Coronary artery (tissue), 2 donors: ENCODE data around the gene FGF7.
A peak's percentile ranks its signal among the peaks of the same experiment; 100 is the strongest.

Experiments
- DNase-seq: peaks from one replicate; pipeline ENCODE4 v3.0.0-alpha.2; 2017; ENCODE audit warnings: low spot score
- H3K27ac ChIP-seq, 2 donors: fragments of 200-600 bp; sonication (generic); one replicate each; pipeline ENCODE4 v1.5.1; 2016 to 2019
- H3K4me3 ChIP-seq: fragments of 200-600 bp; sonication (generic); 2 replicates; pipeline ENCODE4 v1.5.1; 2016; ENCODE audit warnings: mild to moderate bottlenecking, moderate library complexity
- CTCF ChIP-seq: fragments of 200-600 bp; sonication (generic); IDR thresholded peaks from one replicate; pipeline ENCODE4 v1.5.1; 2019; ENCODE audit warnings: antibody characterized with exemption

FGF7 gene

GRCh38 chr15:49406352-49407118, 16.5 kb upstream of the FGF7 start:
- DNase-seq: no peak
- H3K27ac ChIP-seq: no peak overlapping the region
- TF ChIP-seq CTCF: no peak
- no peak overlapping the region for H3K4me3 ChIP-seq

- TF ChIP-seq CTCF: no peak
- DNase-seq: no peak
Measured at GRCh38 chr15:49410641-49411040, 12.4 kb upstream of the FGF7 start.

GRCh38 chr15:49412797-49413196, 10.2 kb upstream of the FGF7 start:
- TF ChIP-seq CTCF: no peak
- no peak for DNase-seq
- Histone ChIP-seq H3K27ac (no peak overlapping the region), H3K4me3 (no peak overlapping the region)

More at GRCh38 chr15:49410641-49411040, 12.4 kb upstream of the FGF7 start:
- H3K4me3 ChIP-seq: no peak overlapping the region
- no peak overlapping the region for H3K27ac ChIP-seq

- TF ChIP-seq CTCF: no peak
Measured at GRCh38 chr15:49415149-49415548, 7.9 kb upstream of the FGF7 start.

GRCh38 chr15:49415638-49416037, 7.4 kb upstream of the FGF7 start:
- H3K4me3 ChIP-seq: no peak overlapping the region
- TF ChIP-seq CTCF: no peak
- DNase-seq: no peak
- no peak overlapping the region for H3K27ac ChIP-seq

More at GRCh38 chr15:49415149-49415548, 7.9 kb upstream of the FGF7 start:
- no peak for DNase-seq
- Histone ChIP-seq H3K27ac (no peak overlapping the region), H3K4me3 (no peak overlapping the region)

GRCh38 chr15:49418811-49419210, 4.2 kb upstream of the FGF7 start:
- no peak for DNase-seq
- H3K27ac ChIP-seq: no peak overlapping the region
- TF ChIP-seq CTCF: no peak
- no peak overlapping the region for H3K4me3 ChIP-seq

- TF ChIP-seq CTCF: peak; percentile 75
- Histone ChIP-seq H3K27ac (peak overlapping the region in 1 of 2 donors; percentile 10), H3K4me3 (peak overlapping the region; percentile 67)
- no peak for DNase-seq
Measured at GRCh38 chr15:49421991-49422390, 1.1 kb upstream of the FGF7 start.
